Stimulated activated CD4-positive, alpha-beta T cell treated with anti-CD3 and anti-CD28 coated beads, Interleukin-4, amount 100 ng/mL, for 1 hour (primary cell): ENCODE measurements around the gene PRDM16.

Source experiments
- DNase-seq: peaks from one replicate; pipeline ENCODE4 v3.0.0-alpha.2; 2020

The PRDM16 gene

GRCh38 chr1:3128431-3129132 lies 59.6 kb downstream of the PRDM16 start:
- DNase-seq: no peak

GRCh38 chr1:3129133-3129490 lies 60.1 kb downstream of the PRDM16 start:
- no peak for DNase-seq

GRCh38 chr1:3130268-3130667 lies 61.3 kb downstream of the PRDM16 start:
- DNase-seq: no peak

- DNase-seq: no peak
Observed at GRCh38 chr1:3132660-3133059, 63.7 kb downstream of the PRDM16 start.

GRCh38 chr1:3133686-3134085 lies 64.7 kb downstream of the PRDM16 start:
- DNase-seq: no peak

- DNase-seq: no peak
Observed at GRCh38 chr1:3134381-3135072, 65.5 kb downstream of the PRDM16 start.

GRCh38 chr1:3135073-3135702 lies 66.2 kb downstream of the PRDM16 start:
- DNase-seq: no peak

GRCh38 chr1:3135744-3136455 lies 66.9 kb downstream of the PRDM16 start:
- no peak for DNase-seq

GRCh38 chr1:3136532-3136931 lies 67.5 kb downstream of the PRDM16 start:
- DNase-seq: no peak

GRCh38 chr1:3137111-3138100 lies 68.4 kb downstream of the PRDM16 start:
- no peak for DNase-seq

GRCh38 chr1:3138623-3139151 lies 69.7 kb downstream of the PRDM16 start:
- DNase-seq: no peak

- no peak for DNase-seq
Observed at GRCh38 chr1:3139451-3139852, 70.4 kb downstream of the PRDM16 start.

GRCh38 chr1:3139871-3140361 lies 70.9 kb downstream of the PRDM16 start:
- DNase-seq: no peak

GRCh38 chr1:3140437-3140836 lies 71.4 kb downstream of the PRDM16 start:
- no peak for DNase-seq

- no peak for DNase-seq
Observed at GRCh38 chr1:3141129-3141528, 72.1 kb downstream of the PRDM16 start.

GRCh38 chr1:3141836-3142235 lies 72.8 kb downstream of the PRDM16 start:
- DNase-seq: no peak

- DNase-seq: no peak
Observed at GRCh38 chr1:3142236-3142635, 73.2 kb downstream of the PRDM16 start.

- no peak for DNase-seq
Observed at GRCh38 chr1:3142751-3143150, 73.7 kb downstream of the PRDM16 start.

- DNase-seq: no peak
Observed at GRCh38 chr1:3145532-3146325, 76.7 kb downstream of the PRDM16 start.

GRCh38 chr1:3146458-3146857 lies 77.5 kb downstream of the PRDM16 start:
- no peak for DNase-seq

- no peak for DNase-seq
Observed at GRCh38 chr1:3146907-3147306, 77.9 kb downstream of the PRDM16 start.
